Measurements from ENCODE around the gene DIS3.
A peak's percentile ranks its signal among the peaks of the same experiment; 100 is the strongest.
"Not testable (repeated sequence)": the region's sequence is repeated elsewhere in the genome, so short reads cannot be mapped to it uniquely, and the experiment has no call there.

Gene DIS3

DNA sequence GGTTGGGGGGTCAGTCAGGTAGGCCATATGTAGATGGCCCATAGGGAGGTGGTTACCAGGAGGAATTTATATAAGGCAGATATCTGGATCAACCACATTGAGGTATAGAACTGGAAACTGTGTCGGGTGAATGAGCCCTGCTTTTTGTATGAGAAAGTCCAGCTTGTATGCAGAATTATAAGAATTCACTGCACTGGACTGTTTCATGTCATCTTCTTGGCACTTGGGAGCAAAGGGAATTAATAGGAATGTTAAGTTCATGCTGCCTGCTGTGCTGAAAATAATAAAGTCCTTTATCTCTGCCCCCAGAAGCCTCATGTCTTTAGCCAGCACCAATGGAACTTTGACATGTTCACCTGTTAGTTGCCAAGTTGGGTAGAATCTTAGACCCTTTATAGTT, 41.7 kb downstream of the DIS3 start:
- Histone ChIP-seq H3K9me3 (ENCODE audit: control insufficient read depth, insufficient read depth, low read length) (no peaks in the 10 kb centered on the region), H3K27ac (ENCODE audit: low read length) (no peak overlapping the region), H3K4me3 (ENCODE audit: low read length) (no peak overlapping the region), H3K27me3 (ENCODE audit: control insufficient read depth, insufficient read depth, low read length) (no peaks in the 10 kb centered on the region), H3K36me3 (ENCODE audit: control insufficient read depth, insufficient read depth, low read length) (peaks cover 6% of the 10 kb centered on the region), H3K4me1 (ENCODE audit: control insufficient read depth, insufficient read depth, low read length) (no peaks in the 10 kb centered on the region)
- DNase-seq (ENCODE audit: low read depth, low spot score): no peak
- WGBS (ENCODE audit: insufficient coverage, insufficient read length): no CpG with 5 or more reads among the region's 1 CpG

DNA sequence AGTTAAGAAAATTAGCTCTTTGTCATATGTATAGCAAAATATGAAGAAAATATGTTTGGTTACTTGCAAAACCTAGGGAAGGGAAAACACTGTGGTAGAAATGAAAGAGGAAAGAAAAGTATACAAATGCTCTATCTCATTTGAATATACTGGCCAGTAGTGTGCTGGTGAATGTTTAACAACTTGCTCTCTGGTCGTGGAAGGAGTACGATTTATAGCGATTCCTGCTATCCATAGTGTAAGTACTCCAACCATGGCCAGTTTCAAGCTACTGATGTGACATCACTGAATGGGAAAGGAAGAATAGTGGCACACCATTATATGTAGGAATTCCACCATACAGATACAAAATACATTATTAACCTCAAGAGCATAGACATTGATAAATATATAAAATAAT, 44.7 kb downstream of the DIS3 start:
- WGBS (ENCODE audit: insufficient coverage, insufficient read length): no CpG with 5 or more reads among the region's 3 CpGs
- Histone ChIP-seq H3K4me1 (ENCODE audit: control insufficient read depth, insufficient read depth, low read length) (no peaks in the 10 kb centered on the region), H3K27ac (ENCODE audit: low read length) (no peak overlapping the region), H3K9me3 (ENCODE audit: control insufficient read depth, insufficient read depth, low read length) (no peaks in the 10 kb centered on the region), H3K27me3 (ENCODE audit: control insufficient read depth, insufficient read depth, low read length) (no peaks in the 10 kb centered on the region), H3K4me3 (ENCODE audit: low read length) (no peak overlapping the region), H3K36me3 (ENCODE audit: control insufficient read depth, insufficient read depth, low read length) (peaks cover 7% of the 10 kb centered on the region)
- no peak for DNase-seq (ENCODE audit: low read depth, low spot score)

DNA sequence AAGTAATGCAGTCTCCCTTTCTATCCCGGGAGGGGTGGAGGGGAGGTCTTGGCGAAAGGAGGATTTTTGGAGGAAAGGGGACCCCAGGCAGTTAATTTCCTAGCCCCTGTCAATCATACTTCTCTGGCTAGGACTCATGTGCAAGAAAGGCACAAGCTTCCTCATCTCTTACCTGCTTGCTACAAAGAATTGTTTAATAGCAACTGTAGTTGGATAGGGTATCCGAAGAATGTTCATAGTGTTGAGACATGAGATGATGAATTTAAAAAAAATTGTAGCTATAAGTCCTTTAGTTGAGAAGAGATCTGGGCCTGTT, 53.5 kb downstream of the DIS3 start:
- H3K4me1 ChIP-seq (ENCODE audit: control insufficient read depth, insufficient read depth, low read length): no peaks in the 10 kb centered on the region
- no peak overlapping the region for H3K27ac ChIP-seq (ENCODE audit: low read length)
- no peaks in the 10 kb centered on the region for H3K27me3 ChIP-seq (ENCODE audit: control insufficient read depth, insufficient read depth, low read length)
- peaks cover 2% of the 10 kb centered on the region; the same call in 1 of the 2 replicates for H3K36me3 ChIP-seq (ENCODE audit: control insufficient read depth, insufficient read depth, low read length)
- peak overlapping the region; percentile 81; the same call in 1 of the 2 replicates for H3K4me3 ChIP-seq (ENCODE audit: low read length)
- WGBS (ENCODE audit: insufficient coverage, insufficient read length): no CpG with 5 or more reads among the region's 3 CpGs
- no peak for DNase-seq (ENCODE audit: low read depth, low spot score)
- no peaks in the 10 kb centered on the region for H3K9me3 ChIP-seq (ENCODE audit: control insufficient read depth, insufficient read depth, low read length)

DNA sequence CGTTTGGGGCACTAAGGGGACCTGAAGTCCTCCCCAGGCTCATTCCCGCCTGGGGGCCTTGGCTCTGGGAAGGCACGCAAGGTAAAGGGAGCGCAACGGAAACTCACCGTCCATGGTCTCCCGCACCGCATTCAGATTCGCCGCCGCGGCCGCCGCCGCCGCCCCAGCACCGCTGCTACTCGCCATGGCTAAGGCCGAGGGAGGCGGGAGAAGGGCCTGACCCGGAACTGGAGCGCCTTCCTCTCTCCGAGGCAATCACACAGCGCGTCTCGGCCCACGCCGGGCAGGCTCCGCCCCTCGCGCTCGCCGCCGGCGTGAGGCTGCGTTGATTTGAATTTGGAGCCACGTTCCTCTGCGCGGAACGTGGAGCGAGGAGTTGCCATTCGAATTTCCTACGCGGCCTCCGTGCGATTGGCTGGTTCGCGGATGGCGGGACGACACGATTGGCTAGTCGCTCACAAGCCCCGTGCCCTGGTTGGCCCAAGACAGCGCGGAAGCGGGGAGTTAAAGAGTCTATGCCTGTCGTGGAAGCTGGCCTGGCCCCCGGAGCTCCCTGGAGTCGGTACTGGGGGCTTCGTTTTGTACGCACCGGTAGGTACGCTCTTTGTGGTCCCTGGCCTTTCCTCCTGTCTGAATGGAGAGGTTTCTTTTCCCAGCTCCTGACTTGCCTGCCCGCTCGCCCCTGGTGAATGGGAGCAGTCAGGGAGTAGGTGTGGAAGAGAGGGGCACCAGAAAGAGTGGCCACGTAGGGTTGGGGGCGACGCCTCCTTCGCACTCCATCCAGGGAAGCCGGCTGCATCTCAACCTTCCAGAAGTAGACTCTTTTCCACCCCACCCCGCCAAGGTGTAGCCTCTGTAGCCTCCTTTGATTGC, 54.0 kb downstream of the DIS3 start, which contains the start of the genes BORA and MZT1:
TSS of gene BORA (plus strand) at position 507 of the 873 bp plus-strand sequence. CDS start 1,018 bp downstream, outside the sequence.
TSS of gene MZT1 (minus strand) at position 213 of the 873 bp plus-strand sequence. CDS start at position 186, 27 bp downstream.
- H3K27me3 ChIP-seq (ENCODE audit: control insufficient read depth, insufficient read depth, low read length): no peaks in the 10 kb centered on the region
- no peaks in the 10 kb centered on the region for H3K4me1 ChIP-seq (ENCODE audit: control insufficient read depth, insufficient read depth, low read length)
- peak within 1 kb of the TSS; percentile 81; the same call in 1 of the 2 replicates for H3K4me3 ChIP-seq (ENCODE audit: low read length)
- H3K36me3 ChIP-seq (ENCODE audit: control insufficient read depth, insufficient read depth, low read length): no peaks in the 10 kb centered on the region
- peak; percentile 96 for DNase-seq (ENCODE audit: low read depth, low spot score)
- no peaks in the 10 kb centered on the region for H3K9me3 ChIP-seq (ENCODE audit: control insufficient read depth, insufficient read depth, low read length)
- no CpG with 5 or more reads among the region's 71 CpGs for WGBS (ENCODE audit: insufficient coverage, insufficient read length)
- H3K27ac ChIP-seq (ENCODE audit: low read length): no peak within 1 kb of the TSS

DNA sequence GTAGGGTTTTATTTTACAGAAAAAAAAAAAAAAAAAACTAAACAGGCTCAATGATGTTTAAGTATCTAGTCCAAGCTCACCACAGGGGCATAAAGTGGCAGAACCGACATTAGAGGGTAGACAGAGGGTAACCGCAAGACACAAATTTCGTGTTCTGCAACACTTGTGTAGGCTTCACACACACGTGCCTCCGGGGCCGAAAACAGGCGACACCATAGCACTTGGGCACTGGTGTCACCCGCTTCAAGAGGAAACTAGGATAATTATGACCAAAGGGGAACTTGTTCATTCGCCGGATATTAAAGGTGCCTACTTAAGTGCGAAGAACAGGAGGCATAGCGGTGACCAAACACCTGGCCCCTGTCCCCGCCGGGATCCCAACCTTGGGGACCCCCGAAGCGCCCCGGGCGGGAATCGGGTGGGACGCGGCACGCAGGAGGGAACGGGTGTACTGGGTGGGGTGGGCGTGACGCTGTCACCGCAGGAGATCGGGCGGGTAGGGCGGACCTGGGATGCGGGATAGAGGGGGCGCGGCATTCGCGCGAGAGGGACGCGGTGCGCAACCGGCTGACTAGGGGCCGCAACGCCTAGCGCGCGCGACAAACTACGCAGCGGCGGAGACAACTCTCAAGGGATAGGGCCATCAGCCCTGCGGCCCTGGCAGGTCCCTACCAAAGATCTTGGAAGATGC, 54.8 kb downstream of the DIS3 start:
- DNase-seq (ENCODE audit: low read depth, low spot score): no peak
- H3K36me3 ChIP-seq (ENCODE audit: control insufficient read depth, insufficient read depth, low read length): no peaks in the 10 kb centered on the region

DNA sequence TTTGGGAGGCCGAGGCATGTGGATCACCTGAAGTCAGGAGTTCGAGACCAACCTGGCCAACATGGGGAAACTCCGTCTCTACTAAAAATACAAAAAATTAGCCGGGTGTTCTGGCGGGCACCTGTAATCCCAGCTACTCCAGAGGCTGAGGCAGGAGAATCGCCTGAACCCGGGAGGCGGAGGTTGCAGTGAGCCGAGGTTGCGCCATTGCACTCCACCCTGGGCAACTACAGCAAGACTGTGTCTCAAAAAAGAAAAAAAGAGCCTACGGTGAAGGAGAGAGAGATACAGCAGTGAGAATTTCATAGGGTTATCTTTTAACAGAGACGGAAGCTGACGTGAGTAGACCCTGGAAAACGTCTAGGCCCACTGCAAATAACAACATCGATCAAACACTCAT, 55.5 kb downstream of the DIS3 start:
- DNase-seq (ENCODE audit: low read depth, low spot score); H3K27ac ChIP-seq (ENCODE audit: low read length); H3K36me3 ChIP-seq (ENCODE audit: control insufficient read depth, insufficient read depth, low read length); H3K4me3 ChIP-seq (ENCODE audit: low read length); H3K27me3 ChIP-seq (ENCODE audit: control insufficient read depth, insufficient read depth, low read length); H3K9me3 ChIP-seq (ENCODE audit: control insufficient read depth, insufficient read depth, low read length); H3K4me1 ChIP-seq (ENCODE audit: control insufficient read depth, insufficient read depth, low read length): not testable (repeated sequence)
- no CpG with 5 or more reads among the region's 15 CpGs for WGBS (ENCODE audit: insufficient coverage, insufficient read length)

More for the DNA sequence above, 54.8 kb downstream of the DIS3 start:
- no peak overlapping the region for H3K27ac ChIP-seq (ENCODE audit: low read length)
- no peaks in the 10 kb centered on the region for H3K4me1 ChIP-seq (ENCODE audit: control insufficient read depth, insufficient read depth, low read length)
- no peaks in the 10 kb centered on the region for H3K27me3 ChIP-seq (ENCODE audit: control insufficient read depth, insufficient read depth, low read length)
- H3K4me3 ChIP-seq (ENCODE audit: low read length): peak overlapping the region; percentile 81; the same call in 1 of the 2 replicates
- no peaks in the 10 kb centered on the region for H3K9me3 ChIP-seq (ENCODE audit: control insufficient read depth, insufficient read depth, low read length)
- WGBS (ENCODE audit: insufficient coverage, insufficient read length): no CpG with 5 or more reads among the region's 49 CpGs

DNA sequence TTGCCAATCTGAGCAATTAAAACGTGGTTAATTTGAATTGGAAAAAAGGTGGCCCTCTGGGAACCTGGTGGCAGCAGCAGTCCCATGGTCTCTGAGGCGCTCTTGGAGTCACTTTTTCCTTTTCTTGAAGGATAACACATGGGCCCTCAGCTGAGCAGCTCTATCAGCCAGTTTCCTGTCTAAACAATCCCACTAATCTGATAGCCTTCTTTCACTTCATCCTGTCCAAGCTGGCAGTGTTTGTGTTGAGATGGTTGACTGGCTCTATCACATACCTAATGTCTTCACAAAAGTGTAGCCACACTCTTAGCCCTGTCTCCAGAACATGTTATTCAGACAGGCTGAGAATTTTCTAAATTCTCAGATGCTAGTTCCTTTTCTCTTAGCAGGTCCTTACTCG, 64.9 kb downstream of the DIS3 start:
- peaks cover 14% of the 10 kb centered on the region; the same call in 1 of the 2 replicates for H3K36me3 ChIP-seq (ENCODE audit: control insufficient read depth, insufficient read depth, low read length)
- WGBS (ENCODE audit: insufficient coverage, insufficient read length): no CpG with 5 or more reads among the region's 3 CpGs
- no peak for DNase-seq (ENCODE audit: low read depth, low spot score)

More for the DNA sequence above, 64.9 kb downstream of the DIS3 start:
- Histone ChIP-seq H3K4me1 (ENCODE audit: control insufficient read depth, insufficient read depth, low read length) (no peaks in the 10 kb centered on the region), H3K4me3 (ENCODE audit: low read length) (no peak overlapping the region), H3K27ac (ENCODE audit: low read length) (no peak overlapping the region), H3K9me3 (ENCODE audit: control insufficient read depth, insufficient read depth, low read length) (no peaks in the 10 kb centered on the region), H3K27me3 (ENCODE audit: control insufficient read depth, insufficient read depth, low read length) (no peaks in the 10 kb centered on the region)

All from iPS DF 6.9 (cell line).